Measurements from ENCODE around the gene MEIS3. TPM values are rescaled to one million over a fixed set of nuclear protein-coding genes. Genes with fewer than 3 reads are reported as not detected.
A peak's percentile ranks its signal among the peaks of the same experiment; 100 is the strongest.

MEIS3 gene
- total RNA-seq, 1 experiment from 2014 or later = 9.6 TPM

GRCh38 chr19:47357788-47358680 lies 61.3 kb downstream of the MEIS3 start:
- Histone ChIP-seq H3K27me3 (replicated peaks; ENCODE audit: insufficient read depth, low read depth, low read length, poor library complexity) (no peaks in the 10 kb centered on the region), H3K36me3 (ENCODE audit: insufficient read depth, low read length, poor library complexity, severe bottlenecking) (peaks cover 89% of the 10 kb centered on the region), H3K9me3 (ENCODE audit: low read depth, low read length, poor library complexity, severe bottlenecking) (no peaks in the 10 kb centered on the region), H3K27ac (ENCODE audit: low read depth, low read length, poor library complexity, severe bottlenecking) (no peak overlapping the region), H3K4me3 (ENCODE audit: low read depth, low read length, poor library complexity, severe bottlenecking) (no peak overlapping the region), H3K4me1 (ENCODE audit: insufficient read depth, low read length, poor library complexity, severe bottlenecking) (no peaks in the 10 kb centered on the region)
- TF ChIP-seq EZH2 (IDR thresholded peaks at IDR 0.05; ENCODE audit: borderline replicate concordance, low read depth, low read length, poor library complexity, severe bottlenecking) = no peak
- TF ChIP-seq CTCF (conservative IDR thresholded peaks at IDR 0.05; ENCODE audit: low read depth, low read length) = peak; percentile 31; the same call in 1 of the 2 replicates
- BruUV-seq (replicated peaks) = no TSS peak
- intact Hi-C loops (cut with micrococcal nuclease; ENCODE audit: unreplicated experiment) = no loop called here
- ChIA-PET CTCF (no interaction called here), POLR2A (ENCODE audit: low non-redundant PET) (no interaction called here)
- no peak for DNase-seq (ENCODE audit: low spot score)

GRCh38 chr19:47356900-47357299 lies 62.4 kb downstream of the MEIS3 start:
- no peak overlapping the region for H3K27ac ChIP-seq (ENCODE audit: low read depth, low read length, poor library complexity, severe bottlenecking)
- ChIA-PET CTCF (interaction anchor here (0.6 to 1.1 kb wide), 3 partner anchors 8 to 35 kb away, joined by 3 read pairs; partner anchors contain the start of gene DHX34), POLR2A (ENCODE audit: low non-redundant PET) (interaction anchor here (0.7 kb wide), 1 partner anchor 8 kb away, joined by 4 read pairs; the partner anchor contains the start of gene DHX34)
- H3K4me1 ChIP-seq (ENCODE audit: insufficient read depth, low read length, poor library complexity, severe bottlenecking) = no peaks in the 10 kb centered on the region
- no peak for DNase-seq (ENCODE audit: low spot score)
- H3K36me3 ChIP-seq (ENCODE audit: insufficient read depth, low read length, poor library complexity, severe bottlenecking) = peaks cover 84% of the 10 kb centered on the region
- intact Hi-C loops (cut with micrococcal nuclease; ENCODE audit: unreplicated experiment) = no loop called here
- TF ChIP-seq EZH2 (IDR thresholded peaks at IDR 0.05; ENCODE audit: borderline replicate concordance, low read depth, low read length, poor library complexity, severe bottlenecking) (no peak), CTCF (conservative IDR thresholded peaks at IDR 0.05; ENCODE audit: low read depth, low read length) (no peak)
- H3K4me3 ChIP-seq (ENCODE audit: low read depth, low read length, poor library complexity, severe bottlenecking) = no peak overlapping the region
- BruUV-seq (replicated peaks) = no TSS peak
- no peaks in the 10 kb centered on the region for H3K27me3 ChIP-seq (replicated peaks; ENCODE audit: insufficient read depth, low read depth, low read length, poor library complexity)
- no peaks in the 10 kb centered on the region for H3K9me3 ChIP-seq (ENCODE audit: low read depth, low read length, poor library complexity, severe bottlenecking)

GRCh38 chr19:47353307-47353712 lies 66.0 kb downstream of the MEIS3 start:
- Histone ChIP-seq H3K9me3 (ENCODE audit: low read depth, low read length, poor library complexity, severe bottlenecking) (no peaks in the 10 kb centered on the region), H3K4me1 (ENCODE audit: insufficient read depth, low read length, poor library complexity, severe bottlenecking) (peaks cover 8% of the 10 kb centered on the region), H3K36me3 (ENCODE audit: insufficient read depth, low read length, poor library complexity, severe bottlenecking) (peaks cover 55% of the 10 kb centered on the region), H3K27me3 (replicated peaks; ENCODE audit: insufficient read depth, low read depth, low read length, poor library complexity) (no peaks in the 10 kb centered on the region), H3K27ac (ENCODE audit: low read depth, low read length, poor library complexity, severe bottlenecking) (no peak overlapping the region), H3K4me3 (ENCODE audit: low read depth, low read length, poor library complexity, severe bottlenecking) (no peak overlapping the region)
- CTCF ChIA-PET = no interaction called here
- no TSS peak for BruUV-seq (replicated peaks)
- POLR2A ChIA-PET (ENCODE audit: low non-redundant PET) = no interaction called here
- TF ChIP-seq EZH2 (IDR thresholded peaks at IDR 0.05; ENCODE audit: borderline replicate concordance, low read depth, low read length, poor library complexity, severe bottlenecking) (no peak), CTCF (conservative IDR thresholded peaks at IDR 0.05; ENCODE audit: low read depth, low read length) (no peak)
- intact Hi-C loops (cut with micrococcal nuclease; ENCODE audit: unreplicated experiment) = no loop called here
- no peak for DNase-seq (ENCODE audit: low spot score)

Other genes starting within 250 kb of the MEIS3 start
- gene BBC3, start 188.3 kb downstream of the MEIS3 start, total RNA-seq (2021) = 2.7 and 3.7 TPM in 2 replicates
- 36.4 and 39.7 TPM in 2 replicates for gene CCDC9, start 163.0 kb downstream of the MEIS3 start, total RNA-seq (2021)
- 13.8 and 15.9 TPM in 2 replicates for gene INAFM1, start 144.6 kb downstream of the MEIS3 start, total RNA-seq (2021)
- gene C5AR1, start 109.7 kb downstream of the MEIS3 start, total RNA-seq (2021) = 0.92 and 1.2 TPM in 2 replicates
- gene C5AR2, start 87.4 kb downstream of the MEIS3 start, total RNA-seq (2021) = 0.04 TPM in 1 of 2 replicates, not detected in the other
- 24.5 and 29.6 TPM in 2 replicates for gene DHX34, start 70.2 kb downstream of the MEIS3 start, total RNA-seq (2021)
- 3.2 and 6.6 TPM in 2 replicates for gene SLC8A2, start 52.4 kb upstream of the MEIS3 start, total RNA-seq (2021)
- 18.7 and 18.9 TPM in 2 replicates for gene KPTN, start 64.7 kb upstream of the MEIS3 start, total RNA-seq (2021)
- gene NAPA, start 95.5 kb upstream of the MEIS3 start, total RNA-seq (2021) = 88.9 and 90.9 TPM in 2 replicates
- gene ZNF541, start 153.6 kb upstream of the MEIS3 start, total RNA-seq (2021) = not detected in 2 replicates
- gene BICRA, start 189.6 kb upstream of the MEIS3 start, total RNA-seq (2021) = 23.1 and 24.3 TPM in 2 replicates

All from A673 (cell line).